Neuron (in vitro differentiated cells): ENCODE measurements around the gene TRAF3.
"Not testable (repeated sequence)": the region's sequence is repeated elsewhere in the genome, so short reads cannot be mapped to it uniquely, and the experiment has no call there.

Source experiments
- H2AFZ ChIP-seq: one replicate; pipeline ENCODE4 v1.6.1; 2013; ENCODE audit warnings: low read depth, mild to moderate bottlenecking, inconsistent platforms, low read length, moderate library complexity
- H3K27me3 ChIP-seq: one replicate; pipeline ENCODE4 v1.6.1; 2013; ENCODE audit warnings: low read length; ENCODE audit not compliant: insufficient read depth
- H3K36me3 ChIP-seq: one replicate; pipeline ENCODE4 v1.6.1; 2013; ENCODE audit warnings: low read length; ENCODE audit not compliant: insufficient read depth
- H3K4me1 ChIP-seq: one replicate; pipeline ENCODE4 v1.6.1; 2013; ENCODE audit warnings: low read length; ENCODE audit not compliant: insufficient read depth
- H3K4me3 ChIP-seq: 2 replicates; pipeline ENCODE4 v1.5.1; 2013; ENCODE audit warnings: mild to moderate bottlenecking, low read length, moderate library complexity
- H3K9me3 ChIP-seq: one replicate; pipeline ENCODE4 v1.6.1; 2013; ENCODE audit warnings: low read length

The TRAF3 gene

GRCh38 chr14:102926104-102926503 is 148.9 kb downstream of the TRAF3 start:
- Histone ChIP-seq H2AFZ (no peak overlapping the region), H3K27me3 (peaks cover 15% of the 10 kb centered on the region), H3K9me3 (peaks cover 4% of the 10 kb centered on the region), H3K4me1 (peaks cover 10% of the 10 kb centered on the region), H3K36me3 (no peaks in the 10 kb centered on the region), H3K4me3 (no peak overlapping the region)

GRCh38 chr14:102926840-102927239 is 149.6 kb downstream of the TRAF3 start:
- H3K36me3 ChIP-seq, H3K9me3 ChIP-seq, H2AFZ ChIP-seq, H3K4me3 ChIP-seq: not testable (repeated sequence)
- H3K4me1 ChIP-seq, result peaks cover 10% of the 10 kb centered on the region
- peaks cover 15% of the 10 kb centered on the region for H3K27me3 ChIP-seq

GRCh38 chr14:102927346-102927877 is 150.2 kb downstream of the TRAF3 start:
- peaks cover 4% of the 10 kb centered on the region for H3K9me3 ChIP-seq
- H3K36me3 ChIP-seq, result no peaks in the 10 kb centered on the region
- H3K4me1 ChIP-seq, result peaks cover 10% of the 10 kb centered on the region
- H3K4me3 ChIP-seq, result no peak overlapping the region
- H3K27me3 ChIP-seq, result peaks cover 15% of the 10 kb centered on the region
- no peak overlapping the region for H2AFZ ChIP-seq

GRCh38 chr14:102927878-102928411 is 150.7 kb downstream of the TRAF3 start:
- peak overlapping the region; percentile 74 for H2AFZ ChIP-seq
- H3K4me1 ChIP-seq, result peaks cover 10% of the 10 kb centered on the region
- H3K27me3 ChIP-seq, result peaks cover 15% of the 10 kb centered on the region
- peaks cover 4% of the 10 kb centered on the region for H3K9me3 ChIP-seq
- peak overlapping the region; percentile 32 for H3K4me3 ChIP-seq
- peaks cover 2% of the 10 kb centered on the region for H3K36me3 ChIP-seq

GRCh38 chr14:102928412-102929240 is 151.4 kb downstream of the TRAF3 start:
- Histone ChIP-seq H3K4me3 (peak overlapping the region; percentile 32), H3K27me3 (peaks cover 15% of the 10 kb centered on the region), H3K9me3 (peaks cover 2% of the 10 kb centered on the region), H3K36me3 (peaks cover 8% of the 10 kb centered on the region), H2AFZ (peak overlapping the region; percentile 74), H3K4me1 (peaks cover 10% of the 10 kb centered on the region)

- Histone ChIP-seq H3K4me3 (peak overlapping the region; percentile 32), H3K4me1 (peaks cover 10% of the 10 kb centered on the region)
These were observed 152.2 kb downstream of the TRAF3 start for GRCh38 chr14:102929241-102930137.

GRCh38 chr14:102930138-102930752 is 153.0 kb downstream of the TRAF3 start:
- Histone ChIP-seq H3K36me3 (peaks cover 12% of the 10 kb centered on the region), H3K4me3 (no peak overlapping the region), H3K4me1 (peaks cover 10% of the 10 kb centered on the region), H3K27me3 (peaks cover 15% of the 10 kb centered on the region), H3K9me3 (peaks cover 2% of the 10 kb centered on the region), H2AFZ (no peak overlapping the region)

More at GRCh38 chr14:102929241-102930137, 152.2 kb downstream of the TRAF3 start:
- Histone ChIP-seq H3K27me3 (peaks cover 15% of the 10 kb centered on the region), H2AFZ (peak overlapping the region; percentile 32), H3K9me3 (peaks cover 2% of the 10 kb centered on the region), H3K36me3 (peaks cover 12% of the 10 kb centered on the region)

- peaks cover 15% of the 10 kb centered on the region for H3K36me3 ChIP-seq
- peaks cover 2% of the 10 kb centered on the region for H3K9me3 ChIP-seq
- H3K27me3 ChIP-seq, result peaks cover 15% of the 10 kb centered on the region
- H3K4me3 ChIP-seq, result no peak overlapping the region
- peaks cover 10% of the 10 kb centered on the region for H3K4me1 ChIP-seq
- H2AFZ ChIP-seq, result no peak overlapping the region
These were observed 153.7 kb downstream of the TRAF3 start for GRCh38 chr14:102930753-102931579.

- H3K36me3 ChIP-seq, result peaks cover 21% of the 10 kb centered on the region
- no peak overlapping the region for H3K4me3 ChIP-seq
- H3K9me3 ChIP-seq, result peaks cover 2% of the 10 kb centered on the region
- peaks cover 15% of the 10 kb centered on the region for H3K27me3 ChIP-seq
- peaks cover 8% of the 10 kb centered on the region for H3K4me1 ChIP-seq
- H2AFZ ChIP-seq, result no peak overlapping the region
These were observed 154.5 kb downstream of the TRAF3 start for GRCh38 chr14:102931580-102932285.

GRCh38 chr14:102932484-102933248 is 155.4 kb downstream of the TRAF3 start:
- peaks cover 10% of the 10 kb centered on the region for H3K27me3 ChIP-seq
- H3K36me3 ChIP-seq, result peaks cover 29% of the 10 kb centered on the region
- no peak overlapping the region for H3K4me3 ChIP-seq
- H3K9me3 ChIP-seq, result peaks cover 2% of the 10 kb centered on the region
- H3K4me1 ChIP-seq, result peaks cover 8% of the 10 kb centered on the region
- H2AFZ ChIP-seq, result no peak overlapping the region
